T-helper 2 cell treated with Interferon-gamma antibody and Interleukin-4, amounts not matched to agents 5 μg/mL and 100 μg/mL, for 36 hours (primary cell): ENCODE data around the gene FANCD2.
"Not testable (repeated sequence)": the region's sequence is repeated elsewhere in the genome, so short reads cannot be mapped to it uniquely, and the experiment has no call there.

Source experiments
- DNase-seq: peaks from one replicate; pipeline ENCODE4 v3.0.0; 2021; ENCODE audit warnings: low spot score
- H3K27ac Mint-ChIP-seq: one replicate; pipeline ENCODE4 v1.8.0; 2021; ENCODE audit warnings: mild to moderate bottlenecking, mixed read lengths
- H3K27me3 Mint-ChIP-seq: one replicate; pipeline ENCODE4 v1.8.0; 2021; ENCODE audit warnings: low read depth, mixed read lengths
- H3K36me3 Mint-ChIP-seq: one replicate; pipeline ENCODE4 v1.8.0; 2021; ENCODE audit warnings: low read depth, mixed read lengths
- H3K4me1 Mint-ChIP-seq: one replicate; pipeline ENCODE4 v1.8.0; 2021; ENCODE audit warnings: low read depth, mixed read lengths
- H3K4me3 Mint-ChIP-seq: one replicate; pipeline ENCODE4 v1.8.0; 2022; ENCODE audit warnings: mild to moderate bottlenecking, moderate library complexity, mixed read lengths
- H3K9me3 Mint-ChIP-seq: one replicate; pipeline ENCODE4 v1.8.0; 2021; ENCODE audit warnings: mixed read lengths

The FANCD2 gene

DNA sequence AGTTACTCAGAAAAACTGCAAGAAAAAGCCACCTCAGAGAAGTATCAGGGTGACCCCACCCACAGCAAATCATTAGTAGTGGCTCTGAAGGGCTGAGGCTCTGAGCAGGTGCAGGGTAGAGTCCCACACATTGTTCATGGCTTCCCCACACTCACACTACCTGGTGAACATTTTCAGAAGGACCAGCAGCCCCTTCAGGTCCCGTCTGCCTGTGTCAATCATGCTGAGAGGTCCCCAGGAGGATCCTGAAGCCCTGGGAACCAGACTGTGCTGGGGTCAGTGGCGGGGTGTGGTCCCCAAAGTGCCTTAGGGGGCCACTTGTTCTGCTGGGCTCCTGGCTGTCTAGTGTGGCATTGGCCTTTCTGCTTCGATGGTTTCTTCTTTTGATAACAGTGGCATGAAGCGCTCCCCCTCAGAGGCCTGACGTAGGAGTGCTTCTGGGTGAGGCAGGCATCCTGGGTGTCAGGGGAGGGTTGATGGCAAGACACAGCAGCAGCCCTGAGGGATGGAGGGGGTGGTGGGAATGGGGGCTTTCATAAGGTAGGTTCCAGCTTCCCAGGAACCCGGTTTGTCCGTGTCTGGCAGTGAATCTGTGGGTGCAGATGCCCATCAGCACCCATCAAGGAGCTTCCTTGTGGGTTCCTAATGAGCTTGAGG, 19.0 kb upstream of the FANCD2 start:
- Mint-ChIP-seq H3K4me1 (peaks cover 23% of the 10 kb centered on the region), H3K27ac (no peak overlapping the region), H3K4me3 (no peak overlapping the region), H3K36me3 (peaks cover 10% of the 10 kb centered on the region), H3K9me3 (no peaks in the 10 kb centered on the region), H3K27me3 (no peaks in the 10 kb centered on the region)
- DNase-seq: no peak

DNA sequence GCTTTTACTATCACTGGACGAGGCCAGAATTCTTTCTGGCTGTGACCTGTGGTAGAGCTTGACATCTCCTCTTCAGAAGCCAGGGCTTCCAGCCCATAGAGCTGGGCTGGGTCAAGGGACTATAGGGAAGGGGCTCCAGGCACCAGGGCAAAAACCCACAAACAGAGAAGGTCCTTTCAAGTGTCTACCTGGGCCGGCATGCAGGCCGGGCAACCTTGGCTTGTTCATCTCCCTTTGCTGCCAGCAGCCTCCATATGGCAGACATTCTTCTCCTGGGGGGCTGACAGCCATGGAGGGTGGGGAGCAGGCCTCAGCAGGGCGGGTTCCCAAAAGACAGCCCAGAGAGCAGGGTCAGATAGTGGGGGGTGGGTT, 18.0 kb upstream of the FANCD2 start:
- not testable (repeated sequence) for H3K36me3 Mint-ChIP-seq, H3K27ac Mint-ChIP-seq, H3K27me3 Mint-ChIP-seq, H3K9me3 Mint-ChIP-seq, DNase-seq
- Mint-ChIP-seq H3K4me1 (peaks cover 25% of the 10 kb centered on the region), H3K4me3 (peak overlapping the region; percentile 54)

DNA sequence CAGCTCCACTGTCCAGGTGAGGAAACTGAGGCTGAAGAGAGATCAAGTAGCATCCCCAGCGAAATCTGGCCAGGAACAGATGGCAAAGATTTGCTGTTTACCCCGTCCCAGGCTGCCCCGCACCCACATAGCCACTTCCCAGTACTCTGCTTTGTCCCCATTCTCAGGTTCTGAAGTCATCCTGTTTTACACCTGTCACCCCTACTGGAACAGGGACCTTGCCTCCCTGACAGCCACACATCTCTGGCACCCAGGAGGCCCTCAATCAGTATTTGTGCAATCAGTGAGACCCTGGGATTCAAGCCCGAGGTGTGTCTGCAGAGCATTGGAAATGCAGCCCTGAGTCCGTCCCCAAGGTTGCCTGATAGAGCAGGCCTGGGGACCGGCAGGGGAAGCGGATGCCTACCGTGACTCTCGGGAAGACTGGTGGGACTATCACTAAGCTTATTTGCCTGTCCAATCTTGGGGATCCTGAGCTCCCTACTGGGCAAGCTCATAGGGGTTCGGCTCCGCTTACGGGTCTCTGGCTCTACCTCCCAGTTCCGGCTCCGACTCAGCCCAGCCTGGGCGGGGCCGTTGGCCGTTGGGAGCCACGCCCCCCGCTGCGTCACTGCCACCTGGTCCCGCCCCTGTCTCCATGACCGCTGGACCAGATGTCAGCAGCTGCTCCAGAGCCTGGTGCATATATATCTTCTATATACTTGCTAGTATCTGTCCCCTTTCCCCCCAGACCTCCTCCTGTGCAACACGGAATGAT, 17.5 kb upstream of the FANCD2 start:
- DNase-seq: peak; percentile 77
- Mint-ChIP-seq H3K9me3 (no peaks in the 10 kb centered on the region), H3K27me3 (no peaks in the 10 kb centered on the region), H3K36me3 (no peaks in the 10 kb centered on the region), H3K27ac (peak overlapping the region; percentile 41), H3K4me3 (peak overlapping the region; percentile 54), H3K4me1 (peaks cover 25% of the 10 kb centered on the region)

DNA sequence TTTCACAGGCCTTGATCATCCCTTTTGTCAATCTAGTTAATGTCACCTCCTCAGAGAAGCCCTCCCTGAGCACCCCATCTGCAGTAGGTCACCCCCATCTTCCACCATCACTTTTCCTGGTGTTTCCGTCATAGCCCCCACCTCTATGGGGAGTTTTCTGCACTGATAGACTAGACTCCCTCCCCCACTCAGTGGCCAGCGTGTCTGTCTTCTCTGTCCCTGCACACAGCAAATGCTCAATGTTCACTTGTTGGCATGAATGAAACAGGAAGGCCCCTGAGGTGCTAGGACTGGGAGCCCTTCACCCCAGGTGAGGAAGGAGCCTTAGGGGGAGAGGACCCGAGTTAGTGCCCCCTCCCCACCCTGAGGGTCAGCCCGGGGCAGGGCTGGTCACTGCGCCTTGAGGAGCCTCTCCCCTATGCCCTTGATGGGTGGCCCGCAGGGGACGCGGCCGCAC, 15.8 kb upstream of the FANCD2 start:
- Mint-ChIP-seq H3K27ac (peak overlapping the region; percentile 7), H3K4me1 (peaks cover 25% of the 10 kb centered on the region), H3K9me3 (no peaks in the 10 kb centered on the region), H3K36me3 (no peaks in the 10 kb centered on the region), H3K27me3 (no peaks in the 10 kb centered on the region), H3K4me3 (peak overlapping the region; percentile 42)
- no peak for DNase-seq

DNA sequence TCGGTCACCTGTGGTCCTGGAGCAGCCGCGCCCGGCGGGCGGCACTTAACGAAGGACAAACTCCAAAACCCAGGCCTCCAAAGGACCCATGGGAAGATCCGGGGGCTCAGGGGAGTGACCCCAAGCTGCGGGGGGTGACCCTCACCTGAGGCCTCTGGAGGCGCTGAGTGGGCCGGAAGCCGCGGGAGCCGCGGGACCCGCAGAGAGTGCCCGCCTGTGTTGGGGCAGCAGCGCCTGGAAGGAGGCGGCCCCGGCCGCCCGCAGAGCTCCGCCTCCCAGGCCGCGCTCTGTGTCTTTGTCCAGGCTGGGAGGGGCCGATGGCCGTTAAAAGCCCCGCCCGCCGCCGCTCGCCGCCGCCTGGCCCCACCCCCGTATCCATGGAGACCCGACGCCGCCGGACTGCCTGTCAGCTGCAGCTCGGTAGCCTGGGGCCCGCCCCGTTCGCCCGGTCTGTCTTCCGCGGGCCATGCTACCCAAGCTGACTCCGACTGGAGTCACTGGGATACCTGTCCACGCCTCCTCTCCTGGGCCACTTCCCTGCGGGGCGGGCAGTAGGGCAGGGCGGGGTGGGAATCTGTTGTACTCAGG, 15.3 kb upstream of the FANCD2 start:
- DNase-seq: peak; percentile 91
- Mint-ChIP-seq H3K9me3 (no peaks in the 10 kb centered on the region), H3K36me3 (no peaks in the 10 kb centered on the region), H3K27me3 (no peaks in the 10 kb centered on the region), H3K27ac (no peak overlapping the region), H3K4me3 (peak overlapping the region; percentile 51), H3K4me1 (peaks cover 22% of the 10 kb centered on the region)

DNA sequence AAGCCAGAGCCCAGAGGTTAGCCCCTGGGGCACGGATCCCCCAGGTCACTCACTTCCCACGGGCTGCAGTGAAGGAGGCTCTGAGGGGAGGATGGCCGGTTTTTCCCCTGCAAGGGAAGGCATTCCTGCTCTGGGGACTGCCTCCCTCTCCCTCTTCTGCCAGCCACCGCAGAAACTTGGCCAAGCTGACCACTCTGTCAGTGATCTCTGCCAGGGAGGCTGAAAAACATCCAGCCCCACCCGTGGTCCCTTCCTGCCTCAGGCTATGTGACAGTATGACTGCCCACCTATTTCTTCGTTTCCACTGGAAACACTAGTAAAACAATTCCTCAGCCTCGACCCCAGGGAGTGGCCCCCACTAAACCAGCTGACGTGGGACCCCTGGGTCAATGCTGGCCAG, 14.6 kb upstream of the FANCD2 start:
- Mint-ChIP-seq H3K27me3 (no peaks in the 10 kb centered on the region), H3K4me3 (peak overlapping the region; percentile 47), H3K4me1 (peaks cover 21% of the 10 kb centered on the region), H3K27ac (no peak overlapping the region), H3K9me3 (no peaks in the 10 kb centered on the region), H3K36me3 (no peaks in the 10 kb centered on the region)
- DNase-seq: no peak

DNA sequence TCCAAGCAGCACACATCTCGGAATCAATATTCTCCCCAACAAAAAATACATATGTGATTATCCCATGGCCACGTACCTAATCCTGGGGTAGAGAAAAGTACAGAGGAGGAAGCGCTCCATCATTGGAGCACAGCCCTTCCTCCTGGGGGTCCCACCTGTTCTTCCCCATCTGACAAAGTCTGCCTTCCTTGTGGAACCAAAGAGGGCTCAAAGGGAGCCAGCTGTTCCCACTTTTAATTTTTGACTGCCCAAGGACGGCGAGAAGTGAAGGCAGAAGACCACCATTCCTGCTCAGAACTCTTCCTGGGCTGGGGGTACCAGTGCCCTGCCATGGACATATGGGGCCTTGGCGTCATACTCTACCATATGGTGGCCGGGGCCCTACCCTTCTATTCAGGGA, 14.1 kb upstream of the FANCD2 start:
- Mint-ChIP-seq H3K9me3 (no peaks in the 10 kb centered on the region), H3K4me1 (peaks cover 21% of the 10 kb centered on the region), H3K27ac (no peak overlapping the region), H3K4me3 (peak overlapping the region; percentile 47), H3K36me3 (no peaks in the 10 kb centered on the region), H3K27me3 (no peaks in the 10 kb centered on the region)
- no peak for DNase-seq

DNA sequence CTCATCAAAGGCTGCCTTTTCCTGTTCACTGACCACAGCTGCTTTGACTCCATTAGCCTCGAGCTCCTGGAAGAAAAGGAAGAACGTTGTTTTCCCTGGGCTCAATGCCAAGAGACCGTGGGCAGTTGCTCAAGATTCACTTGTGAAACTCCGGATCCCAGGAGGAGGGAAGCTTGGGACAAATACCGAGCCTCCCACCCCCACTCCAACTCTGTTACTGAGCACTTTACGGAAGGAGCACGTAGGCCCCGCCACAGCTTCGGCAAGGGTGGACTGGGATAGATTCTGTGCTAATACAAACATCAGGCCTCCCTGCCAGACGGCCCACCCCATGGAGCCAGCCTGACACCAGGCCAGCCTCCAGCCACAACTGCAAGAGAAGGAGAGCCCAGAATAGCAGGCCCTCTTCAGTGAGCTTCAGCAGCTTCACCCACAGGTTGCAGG, 10.8 kb upstream of the FANCD2 start:
- no peak overlapping the region for H3K4me3 Mint-ChIP-seq
- DNase-seq: no peak
- no peaks in the 10 kb centered on the region for H3K27me3 Mint-ChIP-seq
- H3K9me3 Mint-ChIP-seq: no peaks in the 10 kb centered on the region
- H3K27ac Mint-ChIP-seq: no peak overlapping the region
- H3K4me1 Mint-ChIP-seq: peaks cover 8% of the 10 kb centered on the region
- H3K36me3 Mint-ChIP-seq: peaks cover 8% of the 10 kb centered on the region

DNA sequence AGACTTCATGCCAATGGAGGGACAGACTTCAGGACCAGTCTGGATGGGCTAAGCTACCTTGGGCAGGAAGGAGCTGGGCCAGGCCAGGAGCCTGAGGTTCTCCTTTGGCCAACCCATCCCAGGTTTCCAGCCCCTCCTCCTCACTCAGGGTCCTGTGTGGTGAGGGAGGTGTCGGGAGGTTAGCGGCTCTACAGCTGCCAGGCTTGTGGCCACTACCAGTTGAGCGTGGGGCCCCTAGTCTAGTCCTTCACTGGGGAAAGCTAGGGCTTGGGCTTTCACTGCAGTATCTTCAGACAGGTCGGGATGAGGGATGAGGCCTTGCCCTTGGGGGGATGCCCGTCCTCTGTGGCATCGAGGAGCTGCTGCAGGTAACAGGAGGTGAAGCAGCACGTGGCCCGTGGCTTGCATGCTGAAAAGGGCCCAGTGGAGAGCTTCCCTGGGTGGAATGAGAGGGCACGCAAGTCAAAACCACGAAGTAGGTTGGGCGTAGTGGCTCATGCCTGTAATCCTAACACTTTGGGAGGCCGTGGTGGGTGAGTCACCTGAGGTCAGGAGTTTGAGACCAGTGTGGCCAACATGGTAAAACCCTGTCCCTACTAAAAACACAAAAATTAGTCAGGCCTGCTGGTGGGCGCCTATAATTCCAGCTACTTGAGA, 8.5 kb upstream of the FANCD2 start:
- Mint-ChIP-seq H3K27me3 (no peaks in the 10 kb centered on the region), H3K36me3 (peaks cover 16% of the 10 kb centered on the region), H3K27ac (no peak overlapping the region)

DNA sequence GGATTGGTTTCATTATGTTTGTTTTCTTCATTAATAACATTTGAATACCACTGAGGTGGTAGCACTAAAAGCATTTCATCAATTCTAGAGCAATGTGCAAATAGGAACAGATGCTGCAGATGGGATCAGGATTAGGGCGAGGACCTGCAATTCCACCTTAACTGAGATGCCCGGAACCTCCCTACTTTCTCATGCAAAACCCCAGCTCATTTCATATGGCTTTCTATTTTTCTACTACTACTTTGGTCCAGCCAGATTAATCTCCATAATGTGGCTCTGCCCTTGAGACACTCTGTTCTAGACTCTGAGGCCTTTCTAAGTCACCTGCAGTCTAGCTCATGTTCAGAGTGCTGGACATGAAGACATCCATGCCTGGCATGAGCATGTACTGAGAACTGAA, 7.4 kb upstream of the FANCD2 start:
- peaks cover 20% of the 10 kb centered on the region for H3K36me3 Mint-ChIP-seq
- not testable (repeated sequence) for H3K4me1 Mint-ChIP-seq, H3K4me3 Mint-ChIP-seq

More for the DNA sequence above, 8.5 kb upstream of the FANCD2 start:
- H3K4me3 Mint-ChIP-seq: no peak overlapping the region
- H3K9me3 Mint-ChIP-seq: no peaks in the 10 kb centered on the region
- peaks cover 1% of the 10 kb centered on the region for H3K4me1 Mint-ChIP-seq
- peak; percentile 79 for DNase-seq

DNA sequence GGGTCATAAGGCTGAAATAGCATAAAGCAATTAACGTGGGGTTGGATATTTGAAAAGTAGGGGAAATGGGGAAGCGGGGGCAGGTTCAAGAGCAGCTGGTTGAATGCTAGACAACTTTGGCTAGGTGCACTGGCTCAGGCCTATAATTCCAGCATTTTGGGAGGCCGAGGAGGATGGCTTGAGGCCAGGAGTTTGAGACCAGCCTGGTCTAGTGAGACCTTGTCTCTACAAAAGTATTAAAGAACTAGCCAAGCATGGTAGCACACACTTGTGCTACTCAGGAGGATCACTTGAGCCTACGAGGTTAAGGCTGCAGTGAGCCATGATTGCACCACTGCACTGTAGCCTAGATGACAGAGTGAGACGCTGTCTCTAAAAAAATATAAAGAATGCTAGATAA, 6.9 kb upstream of the FANCD2 start:
- H3K4me3 Mint-ChIP-seq: no peak overlapping the region
- peaks cover 4% of the 10 kb centered on the region for H3K4me1 Mint-ChIP-seq
- H3K27ac Mint-ChIP-seq: no peak overlapping the region
- no peak for DNase-seq
- peaks cover 20% of the 10 kb centered on the region for H3K36me3 Mint-ChIP-seq
- no peaks in the 10 kb centered on the region for H3K27me3 Mint-ChIP-seq
- H3K9me3 Mint-ChIP-seq: no peaks in the 10 kb centered on the region

More for the DNA sequence above, 7.4 kb upstream of the FANCD2 start:
- not testable (repeated sequence) for DNase-seq, H3K27ac Mint-ChIP-seq, H3K9me3 Mint-ChIP-seq, H3K27me3 Mint-ChIP-seq

DNA sequence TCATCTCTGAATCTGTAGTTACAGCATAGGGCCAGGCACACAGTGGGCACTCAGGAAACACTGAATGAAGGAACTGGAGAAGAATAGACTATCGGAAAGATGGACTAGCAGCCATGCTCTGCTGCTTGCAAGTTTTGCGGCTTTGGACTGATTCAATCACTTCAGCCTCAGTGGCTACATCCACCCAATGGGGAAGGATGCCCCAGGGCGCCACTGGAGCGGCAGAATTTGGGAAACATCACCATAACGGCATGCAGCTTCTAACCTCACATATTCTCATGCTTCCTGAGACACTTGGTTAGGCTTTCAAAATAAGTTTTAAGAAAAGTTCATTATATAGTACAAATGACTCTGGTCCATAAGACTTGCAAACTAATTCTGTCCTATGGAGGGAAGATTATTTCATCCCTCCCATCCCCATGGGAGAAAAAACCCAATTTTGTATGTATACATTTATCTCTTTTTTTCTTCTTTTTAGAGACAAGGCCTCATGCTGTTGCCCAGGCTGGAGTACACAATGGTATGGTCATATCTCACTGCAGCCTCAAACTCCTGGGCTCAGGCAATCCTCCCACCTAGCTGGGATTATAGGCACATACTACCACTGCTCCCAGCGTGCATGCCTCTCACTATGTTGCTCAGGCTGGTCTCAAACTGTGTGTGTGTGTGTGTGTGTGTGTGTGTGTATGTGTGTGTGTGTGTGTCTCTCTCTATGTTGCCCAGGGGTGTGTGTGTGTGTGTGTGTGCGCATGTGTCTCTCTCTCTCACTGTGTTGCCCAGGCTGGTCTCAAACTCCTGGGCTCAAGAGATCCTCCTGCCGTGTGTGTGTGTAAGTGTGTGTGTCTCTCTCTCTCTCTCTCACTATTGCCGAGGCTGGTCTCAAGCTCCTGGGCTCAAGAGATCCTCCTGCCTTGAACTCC, 4.1 kb upstream of the FANCD2 start:
- Mint-ChIP-seq H3K27me3 (no peaks in the 10 kb centered on the region), H3K9me3 (no peaks in the 10 kb centered on the region), H3K36me3 (peaks cover 20% of the 10 kb centered on the region), H3K4me3 (no peak overlapping the region), H3K4me1 (peaks cover 8% of the 10 kb centered on the region), H3K27ac (no peak overlapping the region)
- no peak for DNase-seq

DNA sequence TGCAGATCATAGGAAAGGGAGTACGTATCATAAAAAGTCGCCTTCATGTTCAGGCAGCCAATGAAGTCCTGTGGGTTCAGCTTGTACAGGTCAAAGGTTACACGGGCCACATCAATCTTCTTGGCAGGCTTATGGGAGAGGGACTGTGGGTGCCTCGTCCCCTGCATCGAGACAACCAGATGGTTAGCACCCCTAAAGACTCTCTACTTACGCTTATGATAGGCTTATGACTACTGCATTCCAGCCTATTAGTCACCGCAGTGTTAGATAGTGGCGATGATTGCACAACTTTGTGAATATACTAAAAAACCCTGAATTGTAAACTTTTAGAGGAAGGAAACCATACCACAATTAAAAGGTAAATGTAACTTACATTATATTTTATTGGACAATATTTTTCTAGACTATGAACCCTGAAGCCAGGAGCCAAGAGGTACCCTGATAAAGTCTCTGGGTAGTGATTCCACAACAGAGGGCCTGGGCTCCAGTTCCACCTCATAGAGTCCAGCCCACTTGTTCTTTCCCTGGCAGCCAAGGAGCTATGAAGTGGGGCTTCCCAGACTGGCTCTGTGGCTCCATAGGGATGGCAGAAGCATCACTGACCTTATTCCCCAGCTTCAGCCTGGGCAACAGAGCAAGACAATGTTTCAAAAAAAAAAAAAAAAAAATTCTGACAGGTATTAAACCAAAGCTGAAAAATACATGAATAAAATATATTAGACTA, 2.5 kb upstream of the FANCD2 start:
- Mint-ChIP-seq H3K9me3 (no peaks in the 10 kb centered on the region), H3K27me3 (no peaks in the 10 kb centered on the region), H3K4me1 (peaks cover 16% of the 10 kb centered on the region), H3K27ac (peak overlapping the region; percentile 49), H3K4me3 (no peak overlapping the region), H3K36me3 (peaks cover 21% of the 10 kb centered on the region)
- no peak for DNase-seq
